Activated CD4-positive, CD25-positive, alpha-beta regulatory T cell (primary cell): ENCODE results near the gene RNF212.
"Not testable (repeated sequence)": the region's sequence is repeated elsewhere in the genome, so short reads cannot be mapped to it uniquely, and the experiment has no call there.

Source experiments
- DNase-seq, 4 experiments: peaks; one replicate each; lab custom pipeline; 2025; lab: John Stamatoyannopoulos, UW

Gene RNF212, protein sequence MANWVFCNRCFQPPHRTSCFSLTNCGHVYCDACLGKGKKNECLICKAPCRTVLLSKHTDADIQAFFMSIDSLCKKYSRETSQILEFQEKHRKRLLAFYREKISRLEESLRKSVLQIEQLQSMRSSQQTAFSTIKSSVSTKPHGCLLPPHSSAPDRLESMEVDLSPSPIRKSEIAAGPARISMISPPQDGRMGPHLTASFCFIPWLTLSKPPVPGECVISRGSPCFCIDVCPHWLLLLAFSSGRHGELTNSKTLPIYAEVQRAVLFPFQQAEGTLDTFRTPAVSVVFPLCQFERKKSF

DNA sequence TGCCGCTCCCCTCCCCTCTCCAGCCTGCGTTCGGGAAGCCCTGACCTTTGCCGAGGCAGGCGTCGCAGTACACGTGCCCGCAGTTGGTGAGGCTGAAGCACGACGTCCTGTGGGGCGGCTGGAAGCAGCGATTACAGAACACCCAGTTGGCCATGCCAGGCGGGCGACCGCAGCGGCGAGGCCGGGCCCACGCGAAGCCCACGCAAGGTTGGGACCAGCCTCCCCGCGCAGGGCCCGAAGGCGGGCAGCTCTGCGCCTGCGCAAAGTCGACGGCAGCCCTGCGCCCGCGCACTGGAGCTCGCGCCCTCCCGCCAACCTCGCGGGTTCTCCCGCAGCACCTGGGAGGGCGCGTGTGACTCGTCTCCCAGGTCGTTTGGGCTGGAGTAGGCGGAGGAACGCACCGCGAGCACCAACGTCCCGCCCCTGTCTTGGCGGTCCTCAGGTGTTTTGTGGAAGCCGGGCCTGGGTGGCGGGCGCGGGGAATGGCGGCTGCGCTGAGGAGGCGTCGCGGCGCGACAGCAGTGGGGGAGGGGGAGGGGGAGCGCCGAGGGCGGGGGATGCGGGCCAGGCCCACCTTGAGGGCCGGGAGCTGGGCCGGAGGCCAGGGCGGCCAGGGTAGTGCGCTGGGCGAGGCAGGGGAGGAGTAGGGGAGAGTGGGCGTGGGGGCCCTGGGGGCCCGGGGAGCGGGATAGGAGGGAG lies at the start of gene RNF212:
RNF212 (minus strand) TSS at position 254 of the 699 bp plus-strand sequence; CDS start at position 154, 100 bp downstream.
- DNase-seq: peak in 1 of 4 experiments; percentile 16

GRCh38 chr4:1160351-1160750 lies 47.0 kb upstream of the RNF212 start:
- no peak for DNase-seq

DNA sequence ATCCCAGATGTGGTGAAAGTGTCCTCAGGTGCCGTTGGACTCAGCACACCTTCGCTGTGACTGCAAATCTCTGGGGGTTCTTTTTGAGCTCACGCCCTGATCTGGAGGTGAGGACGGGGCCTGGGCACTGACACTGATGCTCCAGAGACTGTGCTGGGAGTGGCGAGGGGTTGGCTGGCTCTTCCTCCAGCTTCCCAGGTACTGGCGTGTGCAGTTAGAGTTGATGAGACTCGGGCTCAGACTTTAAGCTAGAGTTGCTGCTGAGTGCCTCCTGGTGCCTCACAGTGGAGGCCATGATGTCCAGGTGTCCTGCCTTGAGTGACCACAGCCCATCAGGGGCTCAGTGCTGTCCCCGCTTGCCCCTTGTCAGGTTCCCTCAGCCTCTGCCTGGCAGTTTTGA lies 42.7 kb upstream of the RNF212 start:
- DNase-seq: no peak

- no peak for DNase-seq
These were observed 42.0 kb upstream of the RNF212 start for GRCh38 chr4:1155314-1155713.

- no peak for DNase-seq
These were observed 41.3 kb upstream of the RNF212 start for GRCh38 chr4:1154523-1155182.

- no peak for DNase-seq
These were observed 40.8 kb upstream of the RNF212 start for GRCh38 chr4:1154126-1154522.

DNA sequence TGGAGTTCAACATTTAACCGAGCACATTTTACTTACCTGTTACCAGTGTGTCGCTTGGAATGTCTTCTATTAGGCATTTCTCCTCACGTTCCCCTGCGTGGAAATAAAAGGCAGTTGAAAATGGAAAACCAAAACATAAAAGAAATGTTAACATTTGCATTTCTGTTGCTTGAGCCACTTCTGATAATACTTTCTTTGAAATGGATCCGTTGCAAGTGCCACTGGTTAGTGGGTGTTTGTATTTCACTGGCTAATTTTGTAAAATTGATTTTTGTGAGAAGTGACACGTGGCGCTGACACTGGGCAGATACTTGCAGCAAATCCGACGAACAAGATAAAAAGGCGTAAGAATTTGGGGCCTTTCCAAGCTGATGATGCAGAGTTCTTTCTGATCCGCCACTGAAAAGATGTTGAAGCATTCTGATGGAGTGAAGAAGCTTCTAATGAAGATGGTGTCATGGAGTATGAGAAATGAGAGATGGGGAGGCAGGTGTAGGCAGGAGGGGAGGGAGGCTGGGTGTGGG lies 40.3 kb upstream of the RNF212 start:
- DNase-seq: no peak

GRCh38 chr4:1152290-1152689 lies 38.9 kb upstream of the RNF212 start:
- DNase-seq: no peak

DNA sequence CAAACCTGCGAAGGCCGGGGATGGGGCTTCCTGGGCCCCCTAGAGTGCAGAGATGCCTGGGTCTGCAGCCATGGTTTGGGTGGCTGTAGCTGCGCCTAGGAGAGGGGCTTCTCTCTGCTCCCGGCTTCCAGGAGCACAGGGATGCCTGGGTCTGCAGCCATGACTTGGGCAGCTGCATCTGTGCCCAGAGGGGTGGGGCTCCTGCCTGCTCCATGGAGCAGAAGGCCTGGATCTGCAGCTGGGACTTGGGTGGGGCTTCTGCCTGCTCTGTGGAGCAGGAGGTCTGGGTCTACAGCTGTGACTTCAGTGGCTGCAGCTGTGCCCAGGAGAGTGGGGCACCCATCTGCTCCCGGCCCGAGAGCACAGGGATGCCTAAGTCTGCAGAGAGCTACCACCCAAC lies 38.2 kb upstream of the RNF212 start:
- no peak for DNase-seq

DNA sequence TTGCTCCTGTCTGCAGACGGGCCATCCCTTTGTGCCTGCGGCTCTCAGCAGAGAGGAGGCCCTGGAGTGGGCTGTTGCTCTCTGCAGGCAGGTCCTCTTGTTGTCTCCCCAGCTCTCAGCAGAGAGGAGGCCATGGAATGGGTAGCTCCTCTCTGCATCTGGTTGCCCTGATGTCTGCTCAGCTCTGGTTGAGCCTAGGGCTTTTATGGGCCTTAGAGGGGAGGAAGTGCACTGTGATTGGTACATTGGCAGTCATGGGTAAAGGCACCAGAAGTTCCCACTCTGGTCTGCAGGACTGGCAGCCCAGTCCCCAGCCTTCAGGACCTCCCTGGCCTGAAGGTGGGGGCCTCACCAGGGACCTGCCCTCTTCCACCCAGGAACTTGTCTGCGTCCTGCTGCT lies 37.5 kb upstream of the RNF212 start:
- no peak for DNase-seq

DNA sequence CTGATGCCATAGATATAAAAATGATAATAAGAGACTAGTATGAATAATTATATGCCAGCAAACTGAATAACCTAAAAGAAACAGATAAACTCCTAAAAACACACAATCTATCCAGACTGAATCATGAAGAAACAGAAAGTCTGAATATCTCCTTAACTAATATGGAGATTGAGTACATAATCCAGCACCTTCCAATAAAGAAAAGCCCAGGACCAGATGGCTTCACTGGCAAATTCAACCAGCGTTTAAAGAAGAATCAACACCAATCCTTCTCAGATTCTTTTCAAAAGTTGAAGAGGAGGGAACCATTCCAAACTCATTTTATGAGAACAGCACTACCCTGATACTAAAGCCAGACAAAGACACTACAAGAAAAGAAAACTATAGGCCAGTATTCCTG lies 26.5 kb upstream of the RNF212 start:
- no peak for DNase-seq

DNA sequence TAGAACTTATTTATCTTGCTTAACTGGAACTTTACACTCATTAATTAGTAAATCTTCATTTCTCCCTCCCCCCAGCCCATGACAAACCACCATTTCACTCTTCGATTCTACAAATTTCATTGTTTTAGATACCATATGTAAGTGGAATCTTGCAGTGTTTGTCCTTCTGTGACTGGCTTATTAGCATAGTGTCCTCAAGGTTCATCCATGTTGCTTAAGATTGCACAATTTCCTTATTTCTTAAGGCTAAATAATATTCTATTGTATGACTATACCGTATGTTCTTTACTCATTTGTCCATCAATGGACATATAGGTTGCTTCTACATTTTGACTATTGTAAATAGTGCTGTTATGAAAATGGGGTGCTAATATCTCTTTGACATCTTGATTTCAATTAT lies 24.5 kb upstream of the RNF212 start:
- no peak for DNase-seq

DNA sequence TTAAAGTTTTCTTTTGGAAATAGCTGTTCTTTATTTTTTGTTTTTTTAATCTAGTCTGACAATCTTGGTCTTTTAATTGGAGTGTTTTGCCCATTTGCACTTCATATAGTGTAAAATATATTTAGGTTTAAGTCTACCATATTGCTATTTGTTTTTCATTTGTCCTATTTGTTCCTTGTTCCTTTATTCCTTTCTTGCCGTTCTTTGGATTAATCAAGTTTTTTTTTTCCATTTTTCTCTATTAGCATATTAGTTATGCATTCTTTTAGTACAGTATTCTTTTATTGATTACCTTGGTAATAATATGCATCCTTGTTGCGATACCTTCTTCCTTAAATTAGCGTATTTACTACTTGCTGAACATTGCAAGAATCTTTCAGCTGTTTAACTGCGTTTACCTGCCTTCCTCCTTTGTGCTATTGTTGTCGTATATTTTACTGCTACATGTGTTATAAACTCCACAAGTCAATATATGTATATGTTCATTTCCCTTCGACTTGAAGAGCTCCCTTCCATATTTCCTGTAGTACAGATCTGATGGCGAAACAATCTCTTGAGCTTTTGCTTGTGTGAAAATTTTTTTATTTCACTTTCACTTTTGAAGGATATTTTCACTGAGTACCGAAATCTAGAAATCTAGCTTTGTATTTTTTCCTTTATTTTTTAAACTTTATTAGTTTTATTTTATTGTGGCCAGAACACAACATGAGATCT lies 23.9 kb upstream of the RNF212 start:
- no peak for DNase-seq

- no peak for DNase-seq
These were observed 22.7 kb upstream of the RNF212 start for GRCh38 chr4:1136048-1136447.

DNA sequence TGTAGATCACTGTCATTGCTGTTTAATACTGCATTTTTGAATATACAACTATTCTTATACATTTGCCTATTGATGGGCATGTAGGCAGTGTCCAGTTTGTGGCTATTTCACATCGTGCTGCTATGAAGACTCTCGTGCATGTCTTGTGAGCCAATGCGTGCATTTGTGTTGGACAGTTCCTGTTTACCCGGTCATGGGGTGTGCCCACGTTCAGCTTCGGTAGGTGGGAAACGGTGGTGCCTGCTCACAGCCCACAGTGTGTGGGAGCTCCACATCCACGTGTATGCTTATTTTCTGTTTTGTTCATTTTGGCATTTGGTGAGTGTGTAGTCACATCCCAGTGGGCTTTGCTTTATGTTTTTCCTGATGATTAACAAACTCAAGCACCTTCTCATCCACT lies 19.7 kb upstream of the RNF212 start:
- no peak for DNase-seq

GRCh38 chr4:1130316-1131186 lies 17.2 kb upstream of the RNF212 start:
- peak; percentile 31 to 70 (median 54) for DNase-seq

DNA sequence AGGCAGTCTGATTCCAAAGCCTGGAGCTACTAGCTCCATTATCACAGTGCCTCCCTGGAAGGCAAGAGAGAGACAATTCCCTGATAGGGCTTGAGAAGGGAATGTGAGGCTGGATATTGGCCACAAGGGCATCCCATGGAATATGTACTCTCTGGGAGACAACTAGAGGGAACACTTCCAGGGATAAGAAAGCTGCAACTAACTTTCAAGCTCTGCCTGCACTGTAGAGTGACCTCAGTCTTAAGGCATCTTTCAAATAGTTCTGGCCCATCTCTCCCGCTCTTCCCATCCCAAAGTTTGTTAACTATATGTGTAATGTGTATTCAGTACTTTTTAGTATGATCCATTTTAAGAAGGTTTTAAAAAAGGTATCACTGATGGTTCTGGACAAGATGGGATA lies 13.1 kb upstream of the RNF212 start:
- no peak for DNase-seq

DNA sequence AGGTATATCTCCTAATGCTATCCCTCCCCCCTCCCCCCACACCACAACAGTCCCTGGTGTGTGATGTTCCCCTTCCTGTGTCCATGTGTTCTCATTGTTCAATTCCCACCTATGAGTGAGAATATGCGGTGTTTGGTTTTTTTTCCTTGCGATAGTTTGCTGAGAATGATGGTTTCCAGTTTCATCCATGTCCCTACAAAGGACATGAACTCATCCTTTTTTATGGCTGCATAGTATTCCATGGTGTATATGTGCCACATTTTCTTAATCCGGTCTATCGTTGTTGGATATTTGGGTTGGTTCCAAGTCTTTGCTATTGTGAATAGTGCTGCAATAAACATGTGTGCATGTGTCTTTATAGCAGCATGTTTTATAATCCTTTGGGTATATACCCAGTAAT lies 12.1 kb upstream of the RNF212 start:
- not testable (repeated sequence) for DNase-seq

- no peak for DNase-seq
These were observed 11.5 kb upstream of the RNF212 start for GRCh38 chr4:1124818-1125217.

DNA sequence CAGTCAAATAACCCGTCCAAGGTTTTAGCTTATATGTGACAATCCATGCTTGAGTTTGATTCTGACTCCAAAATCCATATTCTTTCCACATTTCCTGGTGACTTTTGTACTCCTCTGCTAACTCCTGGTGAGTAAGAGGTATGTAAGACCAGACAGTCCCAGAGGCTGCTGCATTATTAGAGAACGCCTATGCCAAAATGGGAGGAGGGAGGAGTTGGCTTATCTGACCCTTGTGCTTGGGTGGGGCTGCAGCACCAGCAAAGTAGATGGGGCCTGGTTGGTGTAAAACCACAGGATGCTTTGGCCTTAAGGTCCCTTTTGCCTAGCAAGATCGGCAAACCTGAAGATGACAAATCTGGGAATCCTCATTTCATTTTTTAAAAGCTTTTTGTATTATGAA lies 9.1 kb upstream of the RNF212 start:
- DNase-seq: no peak

GRCh38 chr4:1116838-1117237 lies 3.5 kb upstream of the RNF212 start:
- no peak for DNase-seq
